ENCODE measurements around the gene PRKAB2.

The PRKAB2 gene

GRCh38 chr1:147214325-147214724, 42.1 kb upstream of the PRKAB2 start:
- no peak for DNase-seq (ENCODE audit: low read depth in 2 of 2)
- TF ChIP-seq, protein P1, sequence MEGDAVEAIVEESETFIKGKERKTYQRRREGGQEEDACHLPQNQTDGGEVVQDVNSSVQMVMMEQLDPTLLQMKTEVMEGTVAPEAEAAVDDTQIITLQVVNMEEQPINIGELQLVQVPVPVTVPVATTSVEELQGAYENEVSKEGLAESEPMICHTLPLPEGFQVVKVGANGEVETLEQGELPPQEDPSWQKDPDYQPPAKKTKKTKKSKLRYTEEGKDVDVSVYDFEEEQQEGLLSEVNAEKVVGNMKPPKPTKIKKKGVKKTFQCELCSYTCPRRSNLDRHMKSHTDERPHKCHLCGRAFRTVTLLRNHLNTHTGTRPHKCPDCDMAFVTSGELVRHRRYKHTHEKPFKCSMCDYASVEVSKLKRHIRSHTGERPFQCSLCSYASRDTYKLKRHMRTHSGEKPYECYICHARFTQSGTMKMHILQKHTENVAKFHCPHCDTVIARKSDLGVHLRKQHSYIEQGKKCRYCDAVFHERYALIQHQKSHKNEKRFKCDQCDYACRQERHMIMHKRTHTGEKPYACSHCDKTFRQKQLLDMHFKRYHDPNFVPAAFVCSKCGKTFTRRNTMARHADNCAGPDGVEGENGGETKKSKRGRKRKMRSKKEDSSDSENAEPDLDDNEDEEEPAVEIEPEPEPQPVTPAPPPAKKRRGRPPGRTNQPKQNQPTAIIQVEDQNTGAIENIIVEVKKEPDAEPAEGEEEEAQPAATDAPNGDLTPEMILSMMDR (IDR thresholded peaks at IDR 0.05; ENCODE audit: low read depth, low read length): no peak

GRCh38 chr1:147213271-147213670, 41.0 kb upstream of the PRKAB2 start:
- TF ChIP-seq, protein P1 (IDR thresholded peaks at IDR 0.05; ENCODE audit: low read depth, low read length): no peak

More at GRCh38 chr1:147214325-147214724, 42.1 kb upstream of the PRKAB2 start:
- H3K4me3 ChIP-seq (replicated peaks in 1 of 2; ENCODE audit: low read depth in 2 of 2, low read length in 2 of 2): no peak overlapping the region

GRCh38 chr1:147211577-147211976, 39.3 kb upstream of the PRKAB2 start:
- H3K4me3 ChIP-seq (replicated peaks in 1 of 2; ENCODE audit: low read depth in 2 of 2, low read length in 2 of 2): no peak overlapping the region
- TF ChIP-seq, protein P1 (IDR thresholded peaks at IDR 0.05; ENCODE audit: low read depth, low read length): no peak
- DNase-seq (ENCODE audit: low read depth in 2 of 2): no peak

More at GRCh38 chr1:147213271-147213670, 41.0 kb upstream of the PRKAB2 start:
- H3K4me3 ChIP-seq (replicated peaks in 1 of 2; ENCODE audit: low read depth in 2 of 2, low read length in 2 of 2): no peak overlapping the region
- no peak for DNase-seq (ENCODE audit: low read depth in 2 of 2)

DNA sequence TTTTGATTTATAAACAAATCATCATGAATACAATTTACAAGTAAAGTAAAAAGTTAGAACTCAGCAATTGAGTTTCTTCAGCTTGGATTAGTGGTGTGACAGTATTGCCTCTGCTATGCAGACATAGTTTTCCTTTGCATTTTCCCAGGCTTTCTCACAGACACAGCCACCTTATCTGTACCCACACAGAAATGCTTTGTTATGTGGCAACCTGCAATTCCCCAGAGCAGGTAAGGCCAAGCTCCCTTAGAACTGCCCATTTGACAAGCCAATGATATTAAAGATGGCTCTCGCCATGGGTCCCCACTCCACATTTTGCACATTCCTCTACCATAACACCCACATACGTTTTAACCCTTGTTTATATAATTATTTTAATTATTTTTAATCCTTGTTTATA, 38.7 kb upstream of the PRKAB2 start:
- DNase-seq (ENCODE audit: low read depth in 2 of 2): no peak
- TF ChIP-seq, protein P1 (IDR thresholded peaks at IDR 0.05; ENCODE audit: low read depth, low read length): no peak
- no peak overlapping the region for H3K4me3 ChIP-seq (replicated peaks in 1 of 2; ENCODE audit: low read depth in 2 of 2, low read length in 2 of 2)

- H3K4me3 ChIP-seq (replicated peaks in 1 of 2; ENCODE audit: low read depth in 2 of 2, low read length in 2 of 2): no peak overlapping the region
- no peak for DNase-seq (ENCODE audit: low read depth in 2 of 2)
- TF ChIP-seq, protein P1 (IDR thresholded peaks at IDR 0.05; ENCODE audit: low read depth, low read length): no peak
Observed at GRCh38 chr1:147209825-147210821, 37.9 kb upstream of the PRKAB2 start.

GRCh38 chr1:147208619-147209018, 36.3 kb upstream of the PRKAB2 start:
- H3K4me3 ChIP-seq (replicated peaks in 1 of 2; ENCODE audit: low read depth in 2 of 2, low read length in 2 of 2): no peak overlapping the region
- DNase-seq (ENCODE audit: low read depth in 2 of 2): no peak
- TF ChIP-seq, protein P1 (IDR thresholded peaks at IDR 0.05; ENCODE audit: low read depth, low read length): no peak

Data from cardiac fibroblast (primary cell).